HG02970 (cell line): Measurements from ENCODE around the gene TPRG1.
"Not testable (repeated sequence)": the region's sequence is repeated elsewhere in the genome, so short reads cannot be mapped to it uniquely, and the experiment has no call there.

ENCODE experiments used
- ATAC-seq: cut with Tn5 transposase; IDR thresholded peaks from one replicate; pipeline ENCODE4 v1.9.1; 2021; ENCODE audit warnings: mild to moderate bottlenecking, moderate library complexity, moderate number of reproducible peaks; ENCODE audit not compliant: unreplicated experiment, low FRiP score

Gene TPRG1

DNA sequence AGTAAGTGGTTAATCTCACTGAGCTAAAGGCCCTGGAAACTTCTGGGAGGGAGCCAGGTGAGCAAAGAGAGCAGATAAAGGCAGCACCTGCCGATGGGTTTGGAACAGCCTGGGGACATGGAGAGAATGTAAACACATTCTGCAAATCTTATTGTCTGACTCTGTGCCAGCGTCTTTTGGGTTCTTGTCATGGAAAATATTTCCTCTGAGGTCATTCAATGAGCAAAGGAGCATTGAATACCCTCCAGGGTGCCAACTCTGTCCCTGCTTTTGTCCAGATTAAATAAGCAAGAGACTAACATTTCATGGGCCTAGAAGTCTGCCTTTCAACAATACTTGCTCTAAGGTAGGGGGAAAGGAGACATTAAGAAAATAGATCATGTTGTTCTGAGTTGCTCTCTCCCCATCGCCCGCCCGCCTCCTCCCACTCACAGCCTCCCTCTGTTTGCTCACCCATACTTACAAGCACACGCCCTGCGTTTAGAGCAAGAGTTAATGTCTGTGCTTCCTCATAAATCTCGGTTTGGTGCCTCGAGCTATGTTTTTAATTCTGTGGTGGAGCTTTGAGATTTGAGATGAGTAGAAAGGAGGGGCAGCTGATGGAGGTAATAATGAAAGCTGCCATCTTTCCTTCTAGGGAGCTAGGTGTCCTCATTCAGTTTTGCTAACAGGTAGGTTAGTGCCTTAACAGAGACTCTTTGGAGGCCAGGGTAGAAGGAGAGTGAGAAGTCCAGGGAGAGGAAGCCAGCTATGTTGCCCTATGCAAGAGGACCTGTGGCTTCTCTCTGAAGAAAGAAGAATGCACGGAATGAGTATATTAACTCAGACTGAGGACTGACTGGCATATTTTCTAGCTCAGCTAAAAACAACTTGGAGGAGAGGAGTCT lies 132.9 kb downstream of the TPRG1 start:
- ATAC-seq: no peak

DNA sequence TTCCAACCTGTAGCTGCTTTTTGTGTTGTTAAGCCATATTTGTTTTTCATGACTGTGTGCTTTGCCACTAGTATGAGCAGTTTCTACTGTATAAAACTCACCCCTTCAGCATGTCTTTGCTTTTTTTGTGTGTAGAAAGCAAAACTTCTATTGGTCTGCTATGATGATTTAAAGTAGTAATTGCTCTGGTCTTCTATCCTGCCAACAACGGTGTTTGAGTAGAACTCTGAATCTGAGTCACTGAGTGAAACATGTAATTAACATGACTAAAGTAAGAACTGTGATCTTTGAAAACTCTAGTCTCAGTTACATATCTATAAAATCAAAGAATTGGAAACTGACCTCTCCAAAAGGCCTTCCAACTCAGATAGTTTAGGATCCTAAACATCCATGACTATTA lies 133.6 kb downstream of the TPRG1 start:
- no peak for ATAC-seq

DNA sequence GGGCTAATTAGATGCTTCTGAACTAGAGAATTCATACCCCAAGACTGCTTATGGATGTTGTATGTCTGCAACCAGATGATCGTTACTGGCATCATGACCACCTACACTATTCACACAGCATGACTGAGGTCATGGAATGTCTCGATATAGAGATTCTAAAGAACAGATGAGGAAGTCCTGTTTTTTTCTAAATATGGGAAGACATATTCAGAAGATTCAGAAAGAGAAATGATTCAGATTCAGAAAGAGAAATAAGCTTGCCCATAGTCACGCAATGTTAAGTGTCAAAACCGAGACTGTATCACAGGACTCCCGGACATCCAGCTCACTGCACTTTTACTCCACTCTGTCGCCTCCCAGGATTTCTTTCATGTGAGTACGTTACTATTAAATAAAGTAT lies 136.2 kb downstream of the TPRG1 start:
- ATAC-seq: no peak

DNA sequence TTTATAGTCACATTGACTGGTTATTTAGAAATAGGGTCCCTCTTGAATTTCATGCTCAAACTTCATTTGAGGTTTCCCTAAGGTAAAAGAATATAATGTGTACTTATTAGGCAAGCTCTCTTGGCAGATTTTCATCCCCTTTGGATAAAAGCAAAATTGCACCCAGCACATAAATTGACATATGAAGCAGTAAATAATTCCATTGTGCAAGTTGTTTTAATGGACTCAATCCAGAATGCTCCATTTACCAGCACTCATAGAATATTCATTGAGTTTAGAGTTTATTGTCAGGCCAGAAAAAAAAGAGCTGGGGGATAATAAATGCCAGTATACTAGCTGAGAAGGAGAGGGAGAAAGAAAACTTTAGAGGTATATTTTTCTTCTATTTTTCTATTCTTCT lies 136.8 kb downstream of the TPRG1 start:
- no peak for ATAC-seq

DNA sequence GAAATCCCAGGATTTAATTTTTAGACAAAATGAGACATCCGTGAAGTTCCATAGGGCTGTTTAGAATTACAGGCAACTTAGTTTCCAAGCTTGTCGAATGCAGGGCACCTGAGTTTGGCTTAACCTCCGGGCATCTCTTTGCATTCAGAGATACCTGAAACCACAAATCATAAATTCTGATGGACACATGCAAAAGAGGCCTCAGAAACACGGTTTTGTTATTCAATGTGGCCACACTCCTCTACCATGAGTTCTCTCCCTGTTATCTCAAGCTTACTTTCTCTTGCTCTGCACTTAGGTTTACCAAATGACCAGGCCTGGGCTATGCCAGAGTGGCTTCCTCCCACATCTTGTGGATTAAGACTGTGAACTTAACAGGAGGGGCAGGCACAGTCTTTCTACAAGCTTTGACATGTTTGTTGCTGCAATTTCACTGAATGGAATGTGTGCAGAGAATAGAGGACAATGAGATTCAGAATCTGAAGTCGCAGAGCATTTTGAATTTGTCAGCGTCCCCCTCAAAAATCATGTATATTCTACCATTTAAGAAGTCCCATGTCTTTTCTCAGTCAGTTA lies 137.7 kb downstream of the TPRG1 start:
- ATAC-seq: no peak

DNA sequence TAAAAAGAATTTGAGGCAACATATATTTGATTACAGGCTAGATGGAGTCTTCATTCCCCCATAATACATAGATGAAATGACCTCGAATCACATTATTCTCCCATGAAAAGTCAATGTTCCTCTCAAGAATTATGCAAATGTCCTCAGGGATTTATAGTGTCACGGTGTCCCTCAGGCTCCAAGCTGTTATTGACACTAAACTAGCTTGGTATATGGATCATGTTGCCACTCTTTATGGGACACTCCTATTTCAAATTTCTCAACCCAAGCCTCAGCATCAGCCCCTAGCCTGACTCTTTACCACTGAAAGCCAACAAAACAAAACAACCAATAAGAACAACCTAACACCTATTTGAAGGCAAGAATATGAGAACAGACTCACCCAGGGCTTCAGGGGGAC lies 139.8 kb downstream of the TPRG1 start:
- no peak for ATAC-seq

DNA sequence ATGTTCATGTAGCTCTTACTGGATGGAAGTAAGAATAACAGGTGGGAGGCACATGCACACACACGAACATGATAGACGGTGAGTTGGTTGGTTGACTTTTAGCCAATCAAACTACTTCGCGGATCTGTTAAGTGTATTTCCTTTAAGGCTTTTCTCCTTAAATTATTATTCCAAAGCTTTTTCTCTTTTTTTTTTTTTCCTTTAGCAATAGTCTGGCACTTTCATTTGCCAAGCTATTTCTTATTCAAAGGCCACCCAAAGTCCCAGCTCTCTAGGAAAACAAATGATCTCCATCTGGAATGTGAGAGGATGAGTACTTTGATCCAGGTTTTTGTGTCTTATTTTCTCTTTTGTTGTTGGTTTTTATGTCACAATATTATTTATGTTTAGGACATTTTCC lies 141.1 kb downstream of the TPRG1 start:
- no peak for ATAC-seq

DNA sequence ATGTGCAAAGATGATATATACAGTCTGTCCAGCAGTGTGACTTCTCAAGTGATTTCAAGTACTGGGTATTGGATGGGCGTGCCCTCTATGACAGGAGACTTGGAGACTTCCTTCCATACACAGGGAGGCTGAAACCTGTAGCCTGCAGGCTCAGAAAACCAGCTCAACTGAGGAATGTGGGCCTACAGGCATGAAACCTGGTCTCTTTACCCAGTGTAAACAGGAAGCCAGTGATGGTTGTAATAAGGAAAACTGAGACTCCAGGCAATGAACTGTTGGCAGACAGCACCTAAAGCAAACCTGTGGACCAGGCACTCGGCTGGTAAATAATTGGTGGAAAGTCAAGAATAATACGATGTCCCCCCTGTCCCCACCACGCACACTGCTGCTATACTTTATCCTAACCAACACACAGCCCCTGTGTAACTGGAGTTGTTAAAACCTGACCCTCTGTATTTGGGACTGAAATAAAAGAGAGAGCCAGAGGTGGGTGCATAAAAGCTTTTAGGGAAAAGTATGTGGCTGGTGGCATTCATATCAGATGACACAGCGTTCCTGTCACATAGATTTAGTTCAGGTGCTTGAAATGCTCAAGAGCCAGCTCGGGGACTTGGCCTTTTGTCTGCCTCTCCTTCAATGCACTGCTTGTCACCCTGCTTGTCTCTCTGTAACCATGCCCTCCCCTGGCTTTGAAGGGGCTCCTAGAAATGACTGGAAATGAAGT lies 144.7 kb downstream of the TPRG1 start:
- ATAC-seq: no peak

DNA sequence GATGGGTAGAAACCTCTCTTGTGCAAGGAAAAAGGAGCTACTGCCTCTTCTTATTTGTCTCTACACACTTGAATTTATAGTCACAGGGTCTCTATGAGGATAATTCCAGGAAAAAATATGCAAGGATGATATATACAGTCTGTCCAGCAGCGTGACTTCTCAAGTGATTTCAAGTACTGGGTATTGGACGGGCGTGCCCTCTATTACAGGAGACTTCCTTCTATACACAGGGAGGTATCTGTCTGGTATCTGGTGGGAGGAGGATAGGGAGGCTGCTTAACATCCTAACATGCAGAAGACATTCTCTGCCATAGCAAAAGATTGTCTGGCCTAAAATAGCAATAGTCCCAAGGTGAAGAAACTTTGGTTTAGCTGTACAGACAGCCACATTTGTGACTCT lies 146.1 kb downstream of the TPRG1 start:
- no peak for ATAC-seq

DNA sequence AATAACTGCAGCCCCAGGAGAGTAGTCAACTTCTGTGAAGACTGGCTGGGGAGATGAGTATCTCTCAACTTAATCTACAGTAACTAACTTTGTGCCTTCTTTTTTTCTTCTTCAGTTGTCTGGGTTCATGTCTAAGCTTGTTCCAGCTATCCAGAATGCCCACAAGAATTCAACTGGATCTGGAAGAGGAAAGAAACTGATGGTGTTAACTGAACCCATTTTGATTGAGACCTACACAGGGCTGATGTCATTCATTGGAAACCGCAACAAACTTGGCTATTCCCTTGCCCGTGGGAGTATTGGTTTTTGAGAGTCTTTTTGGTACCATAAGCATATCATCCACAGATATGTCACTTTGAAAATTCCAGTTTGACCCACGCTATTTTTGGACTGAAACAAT lies 148.7 kb downstream of the TPRG1 start:
- no peak for ATAC-seq

DNA sequence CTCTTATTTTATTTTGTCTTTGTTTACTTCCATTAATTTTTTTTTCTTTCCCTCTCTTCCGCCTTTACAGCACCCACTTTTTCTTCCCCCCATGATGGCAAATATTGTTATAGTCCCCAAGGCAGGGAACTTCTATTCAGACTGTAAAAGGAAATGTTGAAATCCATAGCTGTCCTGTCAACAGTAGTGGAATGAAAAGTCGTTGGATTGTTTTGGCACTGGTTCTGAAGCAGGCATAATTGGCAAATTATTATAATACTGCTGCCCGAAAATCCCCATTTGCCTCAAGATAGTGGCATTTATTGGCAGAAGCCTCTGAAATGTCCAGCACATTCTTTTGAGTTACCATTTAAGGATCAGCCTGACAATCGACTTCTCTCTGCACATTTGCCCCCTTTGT lies 150.6 kb downstream of the TPRG1 start:
- ATAC-seq: no peak

DNA sequence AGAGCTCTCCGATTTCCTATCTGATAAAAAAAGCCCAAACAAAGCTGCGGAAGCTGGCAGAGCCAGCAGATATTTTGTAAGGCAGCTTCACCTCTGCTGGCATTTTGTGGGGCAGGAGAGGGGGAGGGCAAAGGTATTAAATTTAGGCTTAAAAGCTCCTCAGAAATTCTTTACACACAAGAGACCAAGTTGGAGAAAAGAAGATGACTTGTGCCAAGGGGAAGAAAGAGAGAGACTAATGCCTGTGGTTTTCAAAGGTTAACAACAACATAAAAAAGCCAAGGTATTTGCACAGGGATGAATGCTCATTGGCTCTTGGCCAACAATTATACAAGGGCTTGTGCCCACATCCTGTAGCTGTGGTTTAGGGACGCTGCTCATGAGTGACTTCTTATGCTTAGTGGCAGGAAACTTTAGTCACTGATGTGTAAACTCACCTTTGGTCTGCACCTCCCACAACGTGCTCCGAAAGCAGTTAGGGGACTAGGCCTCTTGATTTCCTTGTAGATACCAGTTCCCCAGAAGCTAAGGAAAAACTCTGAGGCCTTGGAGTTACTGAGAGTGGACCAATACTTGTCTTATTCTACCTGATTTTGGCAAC lies 152.9 kb downstream of the TPRG1 start:
- ATAC-seq: peak; percentile 100

DNA sequence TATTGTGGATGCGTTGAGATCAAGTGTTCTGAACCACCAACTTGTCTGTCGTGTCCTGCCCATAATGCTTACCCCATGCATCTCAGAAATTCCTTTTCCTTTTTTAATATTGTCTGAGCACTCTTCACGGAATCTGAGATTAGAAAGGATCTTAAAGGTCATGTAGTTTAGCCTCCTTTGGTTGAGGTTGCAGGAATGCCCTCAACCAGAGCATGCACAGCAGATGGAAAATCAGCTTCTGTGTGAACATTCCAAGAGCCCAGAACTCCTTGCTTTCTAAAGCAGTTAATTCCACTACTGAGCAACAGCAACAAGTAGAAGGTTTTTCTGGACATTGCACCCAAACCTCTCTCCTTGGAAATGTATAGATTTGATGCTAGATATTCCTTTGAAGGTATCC lies 153.7 kb downstream of the TPRG1 start:
- ATAC-seq: no peak

DNA sequence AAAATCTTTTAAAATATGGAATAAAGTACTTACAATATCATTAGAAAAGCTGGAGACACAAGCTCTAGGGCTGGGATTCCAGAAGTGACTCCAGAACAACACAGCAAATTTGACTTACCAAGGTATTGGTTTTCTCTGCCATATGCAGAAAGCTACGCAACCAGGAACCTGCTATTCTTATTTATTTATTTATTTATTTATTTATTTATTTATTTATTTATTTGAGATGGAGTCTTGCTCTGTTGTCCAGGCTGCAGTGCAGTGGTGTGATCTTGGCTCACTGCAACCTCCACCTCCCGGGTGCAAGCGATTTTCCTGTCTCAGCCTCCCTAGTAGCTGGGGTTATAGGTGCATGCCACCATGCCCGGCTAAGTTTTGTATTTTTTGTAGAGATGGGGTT lies 157.9 kb downstream of the TPRG1 start:
- ATAC-seq: not testable (repeated sequence)

DNA sequence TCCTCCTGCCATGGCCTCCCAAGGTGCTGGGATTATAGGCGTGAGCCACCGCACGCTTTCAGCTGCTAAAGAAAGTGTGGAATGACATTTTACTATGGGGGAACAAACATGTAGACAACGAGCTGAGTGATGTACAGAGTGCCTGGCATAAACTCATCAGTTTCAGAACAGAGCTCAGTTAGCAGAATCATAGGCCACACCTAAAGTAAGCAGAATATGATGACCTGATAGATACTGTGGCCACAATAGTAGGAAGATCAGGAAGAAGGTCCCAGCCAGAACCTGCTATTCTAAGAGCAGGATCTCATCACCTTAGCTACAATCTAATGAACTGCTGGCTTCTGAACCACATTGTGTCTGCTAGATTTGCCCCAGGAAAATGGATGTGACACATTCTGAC lies 158.3 kb downstream of the TPRG1 start:
- no peak for ATAC-seq

DNA sequence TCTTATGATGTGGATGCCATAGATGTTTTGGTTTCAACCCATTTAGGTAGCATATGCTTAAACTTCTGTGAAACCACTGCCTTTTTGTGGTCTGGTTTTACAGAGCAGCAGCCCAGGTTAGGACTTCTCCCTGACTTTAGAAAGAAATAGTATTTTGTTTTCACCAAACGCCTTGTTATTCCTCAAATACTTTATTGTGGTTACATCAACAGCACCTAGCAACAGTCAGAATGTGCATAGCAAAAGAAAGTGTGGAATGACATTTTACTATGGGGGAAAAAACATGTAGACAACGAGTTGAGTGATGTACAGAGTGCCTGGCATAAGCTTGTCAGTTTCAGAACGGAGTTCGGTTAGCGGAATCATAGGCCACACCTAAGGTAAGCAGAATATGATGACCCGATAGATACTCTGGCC lies 159.2 kb downstream of the TPRG1 start:
- no peak for ATAC-seq

DNA sequence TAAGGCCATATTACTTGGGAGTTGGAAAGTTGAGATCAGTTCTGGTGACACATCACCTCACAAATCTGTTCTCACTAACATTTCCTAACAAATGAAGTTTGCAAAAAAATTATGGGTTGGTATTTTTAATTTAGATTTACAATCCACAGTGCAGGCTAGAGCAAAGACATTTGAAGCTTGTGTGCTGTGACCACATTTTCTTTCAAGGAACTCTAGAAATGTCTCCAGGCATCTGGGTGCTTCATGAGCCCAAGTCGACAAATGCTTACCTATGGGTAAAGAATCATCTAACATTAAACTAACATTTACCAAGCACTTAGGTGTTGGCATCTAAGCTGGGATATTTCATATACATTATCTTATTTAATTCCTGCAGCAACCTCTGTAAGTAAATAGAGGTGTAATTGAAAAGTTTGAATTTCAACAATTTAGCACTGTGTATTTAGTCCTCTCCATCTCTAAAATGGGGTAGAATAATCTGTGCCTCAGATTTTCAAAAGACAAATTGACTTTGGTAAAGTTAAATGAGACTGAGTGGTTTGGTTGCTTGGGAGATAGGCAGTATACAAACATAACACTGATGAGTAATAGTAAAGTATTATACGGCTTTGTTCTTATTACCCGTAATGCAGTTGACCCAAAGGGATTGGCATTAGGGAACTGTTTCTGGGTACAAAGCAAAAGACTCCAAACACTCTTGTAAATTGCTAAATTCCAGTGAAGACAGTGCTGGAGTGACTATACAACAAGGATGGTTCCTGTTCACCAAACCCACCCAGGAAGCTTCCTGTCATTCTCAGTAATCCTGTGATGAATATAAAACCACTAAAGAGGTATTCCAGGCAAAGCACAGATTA lies 162.5 kb downstream of the TPRG1 start:
- ATAC-seq: no peak

DNA sequence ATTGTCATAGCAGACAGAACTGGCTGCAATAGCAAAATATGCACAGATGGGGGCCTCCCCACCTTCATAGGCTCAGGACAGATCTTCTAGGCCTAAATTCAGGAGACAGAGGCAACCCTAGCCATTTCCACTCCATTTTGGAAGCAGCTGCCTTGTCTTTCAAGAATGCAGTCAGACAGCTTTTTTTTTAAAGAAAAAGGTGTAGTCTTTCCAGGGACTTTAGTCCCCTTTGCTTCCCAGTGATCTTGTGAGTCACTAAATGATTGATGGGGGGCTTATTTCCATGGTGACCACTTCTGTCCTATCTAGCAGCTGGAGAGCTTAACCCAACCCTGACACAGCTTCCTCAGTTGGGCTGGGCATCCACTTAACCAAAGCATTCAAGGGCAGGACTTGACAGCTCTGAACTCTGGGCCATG lies 165.9 kb downstream of the TPRG1 start:
- no peak for ATAC-seq

DNA sequence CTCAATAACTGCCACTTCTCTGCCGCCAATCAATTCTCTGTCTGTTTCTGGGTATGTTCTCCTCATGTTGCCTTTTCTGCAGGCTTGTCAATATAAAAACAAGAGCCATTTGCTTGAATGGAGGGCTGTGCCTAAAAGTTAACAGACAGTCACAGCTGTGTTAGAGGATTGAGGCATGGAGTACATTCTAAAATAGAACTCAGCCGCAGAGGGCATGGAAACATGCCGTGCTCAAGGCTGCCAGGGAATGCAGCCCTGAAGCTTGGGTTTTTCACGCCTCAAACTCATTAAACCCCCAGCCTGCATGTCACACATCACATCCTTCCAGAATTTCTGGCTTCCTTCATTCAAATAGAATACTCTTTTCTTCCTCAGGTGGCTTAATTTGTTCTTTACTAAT lies 166.6 kb downstream of the TPRG1 start:
- ATAC-seq: no peak

DNA sequence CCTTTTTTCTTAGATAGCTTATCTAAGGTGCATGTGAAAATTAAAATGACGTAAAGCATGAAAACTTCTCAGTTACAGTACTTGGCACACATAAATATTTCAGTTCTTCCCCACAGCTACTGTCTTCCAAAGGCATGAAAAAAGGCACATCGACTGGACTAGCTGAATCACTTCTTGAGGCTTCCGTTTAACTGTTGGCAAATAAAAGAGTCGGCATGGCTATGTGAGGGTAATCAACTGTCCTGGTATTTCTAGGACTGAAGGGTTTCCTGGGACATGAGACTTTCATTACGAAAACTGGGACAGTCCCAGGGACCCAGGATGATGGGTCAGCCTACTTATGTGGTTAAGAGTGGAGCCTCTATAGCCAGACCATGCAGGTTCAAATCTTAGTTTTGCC lies 168.2 kb downstream of the TPRG1 start:
- no peak for ATAC-seq
